WTC11 (cell line): ENCODE results near the gene LAMTOR4. TPM values are rescaled to one million over a fixed set of nuclear protein-coding genes. Genes with fewer than 3 reads are reported as not detected.

Experiments used
- ATF1 ChIP-seq: sonication (generic); formaldehyde crosslinking; IDR thresholded peaks from 2 replicates; pipeline ENCODE4 v1.8.1; 2023; ENCODE audit warnings: mild to moderate bottlenecking, moderate library complexity, missing genetic modification reagents
- CREM ChIP-seq: sonication (generic); formaldehyde crosslinking; IDR thresholded peaks from 2 replicates; pipeline ENCODE4 v1.8.1; 2022; ENCODE audit warnings: mild to moderate bottlenecking, missing genetic modification reagents, moderate library complexity
- ERG ChIP-seq: fragments of 250-450 bp; sonication (Bioruptor Pico); IDR thresholded peaks from 2 replicates; pipeline ENCODE4 v1.8.0; 2021; ENCODE audit warnings: mild to moderate bottlenecking
- FOXJ3 ChIP-seq: sonication (generic); formaldehyde crosslinking; IDR thresholded peaks from 2 replicates; pipeline ENCODE4 v1.9.0; 2021; ENCODE audit warnings: missing genetic modification reagents, mild to moderate bottlenecking, borderline replicate concordance
- MXD4 ChIP-seq: fragments of 250-450 bp; sonication (Bioruptor Pico); IDR thresholded peaks from 2 replicates; pipeline ENCODE4 v1.8.0; 2021; ENCODE audit warnings: mild to moderate bottlenecking, moderate library complexity, borderline replicate concordance
- NFE2L1 ChIP-seq: sonication (generic); formaldehyde crosslinking; IDR thresholded peaks from 2 replicates; pipeline ENCODE4 v1.8.1; 2023; ENCODE audit warnings: missing genetic modification reagents
- PRDM15 ChIP-seq: sonication (generic); formaldehyde crosslinking; IDR thresholded peaks from 2 replicates; pipeline ENCODE4 v1.8.0; 2022; ENCODE audit warnings: missing genetic modification reagents
- PRRX2 ChIP-seq: fragments of 250-450 bp; sonication (Bioruptor Pico); IDR thresholded peaks from 2 replicates; pipeline ENCODE4 v1.8.0; 2021; ENCODE audit warnings: mild to moderate bottlenecking
- RORB ChIP-seq: fragments of 250-450 bp; sonication (Bioruptor Pico); IDR thresholded peaks from 2 replicates; pipeline ENCODE4 v1.9.0; 2021; ENCODE audit warnings: mild to moderate bottlenecking
- SOX15 ChIP-seq: fragments of 250-450 bp; sonication (Bioruptor Pico); IDR thresholded peaks from 2 replicates; pipeline ENCODE4 v1.9.0; 2021; ENCODE audit warnings: mild to moderate bottlenecking
- TP53 ChIP-seq: sonication (generic); formaldehyde crosslinking; IDR thresholded peaks from 2 replicates; pipeline ENCODE4 v1.8.1; 2023; ENCODE audit warnings: mild to moderate bottlenecking, missing genetic modification reagents
- ZNF138 ChIP-seq: sonication (generic); formaldehyde crosslinking; conservative IDR thresholded peaks from 2 replicates; pipeline ENCODE4 v1.8.1; 2022; ENCODE audit warnings: mild to moderate bottlenecking, moderate library complexity, missing genetic modification reagents
- ZNF219 ChIP-seq: sonication (generic); formaldehyde crosslinking; IDR thresholded peaks from 2 replicates; pipeline ENCODE4 v1.8.0; 2023; ENCODE audit warnings: missing genetic modification reagents, mild to moderate bottlenecking, borderline replicate concordance
- ZNF281 ChIP-seq: sonication (generic); formaldehyde crosslinking; IDR thresholded peaks from 2 replicates; pipeline ENCODE4 v1.8.0; 2023; ENCODE audit warnings: mild to moderate bottlenecking, missing genetic modification reagents
- ZNF423 ChIP-seq: fragments of 250-450 bp; sonication (Bioruptor Pico); IDR thresholded peaks from 2 replicates; pipeline ENCODE4 v2.1.2; 2022; ENCODE audit warnings: mild to moderate bottlenecking, moderate library complexity
- total RNA-seq: library from RNA; stranded (reverse); gene quantifications from 3 replicates; pipeline ENCODE4 v1.2.3, GENCODE V29; 2021
- TF ChIP-seq, protein P1 (sequence below): fragments of 250-450 bp; sonication (Bioruptor Pico); IDR thresholded peaks from 2 replicates; pipeline ENCODE4 v1.9.0; 2021; ENCODE audit warnings: mild to moderate bottlenecking, borderline replicate concordance
- TF ChIP-seq, protein P2 (sequence below): sonication (generic); formaldehyde crosslinking; IDR thresholded peaks from 2 replicates; pipeline ENCODE4 v1.8.0; 2023; ENCODE audit warnings: missing genetic modification reagents
- TF ChIP-seq, protein P3 (sequence below): fragments of 200-600 bp; IDR thresholded peaks from 2 replicates; pipeline ENCODE4 v1.8.0; 2022; ENCODE audit warnings: antibody characterized with exemption
- TF ChIP-seq, protein P4 (sequence below): sonication (generic); formaldehyde crosslinking; IDR thresholded peaks from 2 replicates; pipeline ENCODE4 v1.8.0; 2022; ENCODE audit warnings: mild to moderate bottlenecking, missing genetic modification reagents
- TF ChIP-seq, protein P5 (sequence below): sonication (generic); formaldehyde crosslinking; conservative IDR thresholded peaks from 2 replicates; pipeline ENCODE4 v1.8.1; 2023; ENCODE audit warnings: mild to moderate bottlenecking, low read depth, missing genetic modification reagents, moderate library complexity

LAMTOR4 gene
- total RNA-seq, 1 experiment from 2014 or later, result 199 TPM

GRCh38 chr7:100158229-100159098, 9.7 kb downstream of the LAMTOR4 start, which contains the start of gene TRAPPC14 (continued):
- TF ChIP-seq, protein P1, sequence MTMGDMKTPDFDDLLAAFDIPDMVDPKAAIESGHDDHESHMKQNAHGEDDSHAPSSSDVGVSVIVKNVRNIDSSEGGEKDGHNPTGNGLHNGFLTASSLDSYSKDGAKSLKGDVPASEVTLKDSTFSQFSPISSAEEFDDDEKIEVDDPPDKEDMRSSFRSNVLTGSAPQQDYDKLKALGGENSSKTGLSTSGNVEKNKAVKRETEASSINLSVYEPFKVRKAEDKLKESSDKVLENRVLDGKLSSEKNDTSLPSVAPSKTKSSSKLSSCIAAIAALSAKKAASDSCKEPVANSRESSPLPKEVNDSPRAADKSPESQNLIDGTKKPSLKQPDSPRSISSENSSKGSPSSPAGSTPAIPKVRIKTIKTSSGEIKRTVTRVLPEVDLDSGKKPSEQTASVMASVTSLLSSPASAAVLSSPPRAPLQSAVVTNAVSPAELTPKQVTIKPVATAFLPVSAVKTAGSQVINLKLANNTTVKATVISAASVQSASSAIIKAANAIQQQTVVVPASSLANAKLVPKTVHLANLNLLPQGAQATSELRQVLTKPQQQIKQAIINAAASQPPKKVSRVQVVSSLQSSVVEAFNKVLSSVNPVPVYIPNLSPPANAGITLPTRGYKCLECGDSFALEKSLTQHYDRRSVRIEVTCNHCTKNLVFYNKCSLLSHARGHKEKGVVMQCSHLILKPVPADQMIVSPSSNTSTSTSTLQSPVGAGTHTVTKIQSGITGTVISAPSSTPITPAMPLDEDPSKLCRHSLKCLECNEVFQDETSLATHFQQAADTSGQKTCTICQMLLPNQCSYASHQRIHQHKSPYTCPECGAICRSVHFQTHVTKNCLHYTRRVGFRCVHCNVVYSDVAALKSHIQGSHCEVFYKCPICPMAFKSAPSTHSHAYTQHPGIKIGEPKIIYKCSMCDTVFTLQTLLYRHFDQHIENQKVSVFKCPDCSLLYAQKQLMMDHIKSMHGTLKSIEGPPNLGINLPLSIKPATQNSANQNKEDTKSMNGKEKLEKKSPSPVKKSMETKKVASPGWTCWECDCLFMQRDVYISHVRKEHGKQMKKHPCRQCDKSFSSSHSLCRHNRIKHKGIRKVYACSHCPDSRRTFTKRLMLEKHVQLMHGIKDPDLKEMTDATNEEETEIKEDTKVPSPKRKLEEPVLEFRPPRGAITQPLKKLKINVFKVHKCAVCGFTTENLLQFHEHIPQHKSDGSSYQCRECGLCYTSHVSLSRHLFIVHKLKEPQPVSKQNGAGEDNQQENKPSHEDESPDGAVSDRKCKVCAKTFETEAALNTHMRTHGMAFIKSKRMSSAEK (CRISPR knock-in tag), result no peak; the same call in 1 of the 2 replicates
- TF ChIP-seq MXD4 (no peak), ZNF281 (CRISPR knock-in tag) (no peak), ZNF219 (CRISPR knock-in tag) (no peak), ZNF423 (CRISPR knock-in tag) (no peak), CREM (peak; percentile 82; the same call in 1 of the 2 replicates), FOXJ3 (CRISPR knock-in tag) (no peak), ERG (CRISPR knock-in tag) (no peak), ATF1 (CRISPR knock-in tag) (no peak), SOX15 (no peak), ZNF138 (CRISPR knock-in tag) (no peak), TP53 (CRISPR knock-in tag) (no peak), PRRX2 (CRISPR knock-in tag) (no peak), RORB (CRISPR knock-in tag) (no peak), NFE2L1 (CRISPR knock-in tag) (no peak), PRDM15 (no peak)
- TF ChIP-seq, protein P2, sequence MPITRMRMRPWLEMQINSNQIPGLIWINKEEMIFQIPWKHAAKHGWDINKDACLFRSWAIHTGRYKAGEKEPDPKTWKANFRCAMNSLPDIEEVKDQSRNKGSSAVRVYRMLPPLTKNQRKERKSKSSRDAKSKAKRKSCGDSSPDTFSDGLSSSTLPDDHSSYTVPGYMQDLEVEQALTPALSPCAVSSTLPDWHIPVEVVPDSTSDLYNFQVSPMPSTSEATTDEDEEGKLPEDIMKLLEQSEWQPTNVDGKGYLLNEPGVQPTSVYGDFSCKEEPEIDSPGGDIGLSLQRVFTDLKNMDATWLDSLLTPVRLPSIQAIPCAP (CRISPR knock-in tag), result no peak
- TF ChIP-seq, protein P3, sequence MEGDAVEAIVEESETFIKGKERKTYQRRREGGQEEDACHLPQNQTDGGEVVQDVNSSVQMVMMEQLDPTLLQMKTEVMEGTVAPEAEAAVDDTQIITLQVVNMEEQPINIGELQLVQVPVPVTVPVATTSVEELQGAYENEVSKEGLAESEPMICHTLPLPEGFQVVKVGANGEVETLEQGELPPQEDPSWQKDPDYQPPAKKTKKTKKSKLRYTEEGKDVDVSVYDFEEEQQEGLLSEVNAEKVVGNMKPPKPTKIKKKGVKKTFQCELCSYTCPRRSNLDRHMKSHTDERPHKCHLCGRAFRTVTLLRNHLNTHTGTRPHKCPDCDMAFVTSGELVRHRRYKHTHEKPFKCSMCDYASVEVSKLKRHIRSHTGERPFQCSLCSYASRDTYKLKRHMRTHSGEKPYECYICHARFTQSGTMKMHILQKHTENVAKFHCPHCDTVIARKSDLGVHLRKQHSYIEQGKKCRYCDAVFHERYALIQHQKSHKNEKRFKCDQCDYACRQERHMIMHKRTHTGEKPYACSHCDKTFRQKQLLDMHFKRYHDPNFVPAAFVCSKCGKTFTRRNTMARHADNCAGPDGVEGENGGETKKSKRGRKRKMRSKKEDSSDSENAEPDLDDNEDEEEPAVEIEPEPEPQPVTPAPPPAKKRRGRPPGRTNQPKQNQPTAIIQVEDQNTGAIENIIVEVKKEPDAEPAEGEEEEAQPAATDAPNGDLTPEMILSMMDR, result no peak
- TF ChIP-seq, protein P4, sequence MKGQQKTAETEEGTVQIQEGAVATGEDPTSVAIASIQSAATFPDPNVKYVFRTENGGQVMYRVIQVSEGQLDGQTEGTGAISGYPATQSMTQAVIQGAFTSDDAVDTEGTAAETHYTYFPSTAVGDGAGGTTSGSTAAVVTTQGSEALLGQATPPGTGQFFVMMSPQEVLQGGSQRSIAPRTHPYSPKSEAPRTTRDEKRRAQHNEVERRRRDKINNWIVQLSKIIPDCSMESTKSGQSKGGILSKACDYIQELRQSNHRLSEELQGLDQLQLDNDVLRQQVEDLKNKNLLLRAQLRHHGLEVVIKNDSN (CRISPR knock-in tag), result peak; percentile 36; the same call in 1 of the 2 replicates
- TF ChIP-seq, protein P5, sequence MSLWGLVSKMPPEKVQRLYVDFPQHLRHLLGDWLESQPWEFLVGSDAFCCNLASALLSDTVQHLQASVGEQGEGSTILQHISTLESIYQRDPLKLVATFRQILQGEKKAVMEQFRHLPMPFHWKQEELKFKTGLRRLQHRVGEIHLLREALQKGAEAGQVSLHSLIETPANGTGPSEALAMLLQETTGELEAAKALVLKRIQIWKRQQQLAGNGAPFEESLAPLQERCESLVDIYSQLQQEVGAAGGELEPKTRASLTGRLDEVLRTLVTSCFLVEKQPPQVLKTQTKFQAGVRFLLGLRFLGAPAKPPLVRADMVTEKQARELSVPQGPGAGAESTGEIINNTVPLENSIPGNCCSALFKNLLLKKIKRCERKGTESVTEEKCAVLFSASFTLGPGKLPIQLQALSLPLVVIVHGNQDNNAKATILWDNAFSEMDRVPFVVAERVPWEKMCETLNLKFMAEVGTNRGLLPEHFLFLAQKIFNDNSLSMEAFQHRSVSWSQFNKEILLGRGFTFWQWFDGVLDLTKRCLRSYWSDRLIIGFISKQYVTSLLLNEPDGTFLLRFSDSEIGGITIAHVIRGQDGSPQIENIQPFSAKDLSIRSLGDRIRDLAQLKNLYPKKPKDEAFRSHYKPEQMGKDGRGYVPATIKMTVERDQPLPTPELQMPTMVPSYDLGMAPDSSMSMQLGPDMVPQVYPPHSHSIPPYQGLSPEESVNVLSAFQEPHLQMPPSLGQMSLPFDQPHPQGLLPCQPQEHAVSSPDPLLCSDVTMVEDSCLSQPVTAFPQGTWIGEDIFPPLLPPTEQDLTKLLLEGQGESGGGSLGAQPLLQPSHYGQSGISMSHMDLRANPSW (CRISPR knock-in tag), result no peak
